Trophoblast cell (in vitro differentiated cells and primary cell): ENCODE data around the gene MORN4.

ENCODE experiments used
- DNase-seq, 2 donors: peaks; one replicate each; pipeline ENCODE4 v3.0.0-alpha.2; 2016
- H2AFZ ChIP-seq: 2 replicates; pipeline ENCODE4 v1.6.1; 2013; ENCODE audit warnings: low read length, moderate library complexity, mild to moderate bottlenecking; ENCODE audit not compliant: insufficient read depth, poor library complexity
- H2AK5ac ChIP-seq: 2 replicates; pipeline ENCODE4 v1.6.1; 2013; ENCODE audit warnings: mild to moderate bottlenecking, low read length
- H2BK120ac ChIP-seq: 2 replicates; pipeline ENCODE4 v1.6.1; 2013; ENCODE audit warnings: low read length, mild to moderate bottlenecking, moderate library complexity; ENCODE audit not compliant: insufficient read depth, poor library complexity
- H2BK12ac ChIP-seq: 2 replicates; pipeline ENCODE4 v1.6.1; 2013; ENCODE audit warnings: mild to moderate bottlenecking, low read length, moderate library complexity
- H2BK5ac ChIP-seq: 2 replicates; pipeline ENCODE4 v1.6.1; 2013; ENCODE audit warnings: low read length, low read depth, moderate library complexity, mild to moderate bottlenecking; ENCODE audit not compliant: poor library complexity
- H3K14ac ChIP-seq: 2 replicates; pipeline ENCODE4 v1.6.1; 2013; ENCODE audit warnings: mild to moderate bottlenecking, low read length
- H3K18ac ChIP-seq: 2 replicates; pipeline ENCODE4 v1.6.1; 2013; ENCODE audit warnings: mild to moderate bottlenecking, low read length
- H3K23ac ChIP-seq: 2 replicates; pipeline ENCODE4 v1.6.1; 2013; ENCODE audit warnings: low read length
- H3K27ac ChIP-seq: 2 replicates; pipeline ENCODE4 v1.5.1; 2013; ENCODE audit warnings: low read depth, mild to moderate bottlenecking, inconsistent platforms, low read length, moderate library complexity
- H3K27me3 ChIP-seq: 2 replicates; pipeline ENCODE4 v1.6.1; 2013; ENCODE audit warnings: inconsistent platforms, mild to moderate bottlenecking, low read length, moderate library complexity; ENCODE audit not compliant: insufficient read depth
- H3K36me3 ChIP-seq, 2 experiments: 1 replicate in 1 of 2; 2 replicates in 1 of 2; pipeline ENCODE4 v1.6.1; 2013; ENCODE audit warnings: low read length in 2 of 2, mild to moderate bottlenecking in 2 of 2, moderate library complexity in 1 of 2; ENCODE audit not compliant: insufficient read depth in 2 of 2, control insufficient read depth in 1 of 2
- H3K4ac ChIP-seq: 2 replicates; pipeline ENCODE4 v1.6.1; 2013; ENCODE audit warnings: low read depth, mild to moderate bottlenecking, low read length, moderate library complexity
- H3K4me1 ChIP-seq, 2 experiments: 1 replicate in 1 of 2; 2 replicates in 1 of 2; pipeline ENCODE4 v1.6.1; 2013; ENCODE audit warnings: low read length in 2 of 2, mild to moderate bottlenecking in 2 of 2, moderate library complexity in 1 of 2; ENCODE audit not compliant: insufficient read depth in 2 of 2, control insufficient read depth in 1 of 2
- H3K4me2 ChIP-seq: 2 replicates; pipeline ENCODE4 v1.6.1; 2013; ENCODE audit warnings: inconsistent platforms, mild to moderate bottlenecking, low read length, moderate library complexity
- H3K4me3 ChIP-seq: 2 replicates; pipeline ENCODE4 v1.5.1; 2013; ENCODE audit warnings: mild to moderate bottlenecking, low read depth, low read length, inconsistent platforms
- H3K79me1 ChIP-seq: one replicate; pipeline ENCODE4 v1.6.1; 2013; ENCODE audit warnings: low read length
- H3K79me2 ChIP-seq: 2 replicates; pipeline ENCODE4 v1.6.1; 2013; ENCODE audit warnings: low read length, mild to moderate bottlenecking; ENCODE audit not compliant: control insufficient read depth, insufficient read depth, poor library complexity
- H3K9ac ChIP-seq: 2 replicates; pipeline ENCODE4 v1.6.1; 2013; ENCODE audit warnings: mild to moderate bottlenecking, low read length
- H3K9me3 ChIP-seq: 2 replicates; pipeline ENCODE4 v1.6.1; 2013; ENCODE audit warnings: low read depth, mild to moderate bottlenecking, control low read depth, inconsistent platforms, low read length; ENCODE audit not compliant: insufficient read depth
- H4K12ac ChIP-seq: 2 replicates; pipeline ENCODE4 v1.6.1; 2013; ENCODE audit warnings: low read depth, mild to moderate bottlenecking, low read length, moderate library complexity
- H4K8ac ChIP-seq: 2 replicates; pipeline ENCODE4 v1.6.1; 2013; ENCODE audit warnings: low read depth, mild to moderate bottlenecking, low read length, moderate library complexity
- H4K91ac ChIP-seq: one replicate; pipeline ENCODE4 v1.6.1; 2013; ENCODE audit warnings: low read depth, mild to moderate bottlenecking, low read length, moderate library complexity
- WGBS: extraction: QIAGEN DNeasy Blood & Tissue Kit; methylation state at CpG from one replicate; pipeline ENCODE4 v1.1.7; 2013; ENCODE audit warnings: missing lambda C conversion rate; ENCODE audit not compliant: insufficient read length, insufficient coverage; ENCODE audit errors: extremely low coverage; 5-methylcytosine and 5-hydroxymethylcytosine counted together

MORN4 gene

DNA sequence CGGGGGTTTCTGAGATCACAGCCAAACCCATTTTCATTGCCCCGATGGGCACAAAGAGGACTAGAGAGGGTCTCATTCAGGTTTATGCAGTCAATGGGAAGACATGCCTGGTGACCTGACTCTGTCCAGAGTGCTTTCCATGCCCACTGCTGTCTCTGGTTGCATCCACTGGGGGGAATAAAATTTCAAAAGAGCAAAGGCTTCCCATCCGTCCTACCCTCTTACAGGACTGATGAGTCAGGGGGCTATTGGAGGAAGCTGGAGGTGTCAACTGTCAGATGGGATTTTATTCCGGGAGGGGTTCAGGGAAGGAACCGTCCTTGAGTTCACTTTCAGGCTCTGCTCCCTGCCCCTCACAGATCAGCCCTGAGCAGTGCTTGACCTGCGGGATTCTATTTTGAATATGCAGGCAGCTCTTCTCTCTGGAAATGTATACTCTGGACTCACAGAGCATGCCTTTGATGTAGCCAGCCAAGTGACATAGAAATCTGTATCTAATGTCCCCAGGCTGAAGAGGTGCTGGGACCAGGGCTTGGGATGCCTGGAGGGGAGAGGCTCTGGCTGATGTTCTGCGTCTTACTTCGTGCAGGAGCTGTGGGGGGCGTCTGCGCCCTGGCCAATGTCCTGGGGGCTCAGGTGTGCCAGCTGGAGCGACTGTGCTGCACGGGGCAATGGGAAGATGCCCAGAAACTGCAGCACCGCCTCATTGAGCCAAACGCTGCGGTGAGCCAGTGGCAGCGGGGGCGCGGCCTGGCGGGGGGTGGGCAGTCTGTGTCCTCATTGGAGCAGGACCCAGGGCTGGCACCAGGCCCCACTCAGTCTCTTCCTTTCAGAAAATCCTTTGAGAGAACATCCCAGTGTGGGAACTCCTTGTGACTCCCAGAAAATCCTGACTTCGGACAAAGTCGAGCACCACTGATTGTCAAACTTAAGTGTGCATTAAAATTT lies 31.8 kb downstream of the MORN4 start:
- H3K4me2 ChIP-seq: no peak overlapping the region
- no peak for DNase-seq
- no peak overlapping the region for H3K18ac ChIP-seq
- no peak overlapping the region for H4K91ac ChIP-seq
- no peaks in the 10 kb centered on the region for H3K79me2 ChIP-seq
- no peak overlapping the region for H2BK5ac ChIP-seq
- H3K79me1 ChIP-seq: no peaks in the 10 kb centered on the region
- H3K27me3 ChIP-seq: no peaks in the 10 kb centered on the region
- H3K9me3 ChIP-seq: no peaks in the 10 kb centered on the region
- peak overlapping the region; percentile 22 for H4K12ac ChIP-seq
- H2AK5ac ChIP-seq: no peak overlapping the region
- H3K4me1 ChIP-seq: no peaks in the 10 kb centered on the region
- H2BK120ac ChIP-seq: no peak overlapping the region
- H3K36me3 ChIP-seq: no peaks in the 10 kb centered on the region
- WGBS: no CpG with 5 or more reads among the region's 21 CpGs
- no peak overlapping the region for H3K4me3 ChIP-seq
- no peak overlapping the region for H2BK12ac ChIP-seq
- H2AFZ ChIP-seq: no peak overlapping the region
- no peak overlapping the region for H4K8ac ChIP-seq
- no peak overlapping the region for H3K14ac ChIP-seq
- no peak overlapping the region for H3K9ac ChIP-seq
- no peak overlapping the region for H3K23ac ChIP-seq
- H3K4ac ChIP-seq: no peak overlapping the region
- H3K27ac ChIP-seq: no peak overlapping the region

DNA sequence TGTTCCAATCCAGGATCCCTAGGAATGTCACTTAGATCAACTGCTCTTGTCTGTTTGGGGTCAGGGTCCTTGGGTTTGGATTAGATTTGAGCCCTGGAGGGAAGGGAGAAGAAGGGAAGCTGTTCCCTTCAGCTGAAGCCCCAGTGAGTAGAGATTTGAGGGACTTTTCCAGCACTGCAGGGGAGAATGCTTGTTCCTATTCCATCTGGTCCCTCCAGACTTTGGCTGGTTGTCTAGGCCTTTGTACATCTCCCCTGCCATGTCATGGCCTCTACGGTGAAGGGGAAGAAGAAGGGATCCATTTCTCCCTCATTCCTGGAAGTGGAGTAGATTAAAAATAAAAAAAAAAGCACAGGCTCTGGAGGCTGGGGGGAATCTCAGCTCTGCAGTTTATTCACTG lies 32.7 kb downstream of the MORN4 start:
- Histone ChIP-seq H3K4me2 (no peak overlapping the region), H3K4ac (no peak overlapping the region), H3K27me3 (no peaks in the 10 kb centered on the region), H3K4me1 (peaks cover 4 to 6% of the 10 kb centered on the region in 2 experiments), H2AFZ (no peak overlapping the region), H3K4me3 (no peak overlapping the region), H4K8ac (no peak overlapping the region), H3K9me3 (no peaks in the 10 kb centered on the region), H3K79me2 (no peaks in the 10 kb centered on the region), H3K9ac (no peak overlapping the region), H3K18ac (no peak overlapping the region), H3K27ac (no peak overlapping the region), H3K36me3 (no peaks in the 10 kb centered on the region), H3K14ac (no peak overlapping the region), H3K79me1 (no peaks in the 10 kb centered on the region), H4K91ac (no peak overlapping the region), H2BK5ac (no peak overlapping the region), H3K23ac (no peak overlapping the region), H2AK5ac (no peak overlapping the region), H2BK12ac (no peak overlapping the region), H2BK120ac (no peak overlapping the region), H4K12ac (no peak overlapping the region)
- no CpG with 5 or more reads among the region's 1 CpG for WGBS
- no peak for DNase-seq

DNA sequence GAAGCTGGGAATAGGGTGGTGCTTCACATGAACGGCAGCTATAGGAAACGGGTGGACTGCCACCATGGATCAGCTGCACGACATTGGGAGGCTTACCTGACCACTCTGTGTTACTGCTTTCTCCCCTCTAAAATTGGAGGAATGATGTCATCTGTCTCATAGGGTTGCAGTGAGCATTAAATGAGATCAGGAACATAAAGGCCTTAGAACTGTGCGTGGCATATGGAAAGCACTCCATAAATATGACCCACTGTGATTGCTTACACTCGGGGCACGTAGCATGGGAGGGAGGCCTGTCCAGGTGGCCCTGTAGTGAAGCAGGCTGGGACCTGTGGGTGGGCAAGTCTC lies 34.1 kb downstream of the MORN4 start:
- no CpG with 5 or more reads among the region's 6 CpGs for WGBS
- no peak overlapping the region for H2BK120ac ChIP-seq
- H3K23ac ChIP-seq: no peak overlapping the region
- H3K9ac ChIP-seq: no peak overlapping the region
- no peak overlapping the region for H4K12ac ChIP-seq
- no peaks in the 10 kb centered on the region for H3K27me3 ChIP-seq
- H2AK5ac ChIP-seq: no peak overlapping the region
- no peak for DNase-seq
- H3K4me1 ChIP-seq: peaks cover 4 to 6% of the 10 kb centered on the region in 2 experiments
- no peak overlapping the region for H3K18ac ChIP-seq
- no peak overlapping the region for H4K8ac ChIP-seq
- no peaks in the 10 kb centered on the region for H3K36me3 ChIP-seq
- H3K4ac ChIP-seq: no peak overlapping the region
- H4K91ac ChIP-seq: no peak overlapping the region
- no peak overlapping the region for H3K4me2 ChIP-seq
- H2AFZ ChIP-seq: no peak overlapping the region
- H3K79me2 ChIP-seq: no peaks in the 10 kb centered on the region
- no peak overlapping the region for H3K14ac ChIP-seq
- no peak overlapping the region for H2BK5ac ChIP-seq
- H2BK12ac ChIP-seq: no peak overlapping the region
- H3K79me1 ChIP-seq: no peaks in the 10 kb centered on the region
- no peak overlapping the region for H3K4me3 ChIP-seq
- no peaks in the 10 kb centered on the region for H3K9me3 ChIP-seq
- H3K27ac ChIP-seq: no peak overlapping the region

DNA sequence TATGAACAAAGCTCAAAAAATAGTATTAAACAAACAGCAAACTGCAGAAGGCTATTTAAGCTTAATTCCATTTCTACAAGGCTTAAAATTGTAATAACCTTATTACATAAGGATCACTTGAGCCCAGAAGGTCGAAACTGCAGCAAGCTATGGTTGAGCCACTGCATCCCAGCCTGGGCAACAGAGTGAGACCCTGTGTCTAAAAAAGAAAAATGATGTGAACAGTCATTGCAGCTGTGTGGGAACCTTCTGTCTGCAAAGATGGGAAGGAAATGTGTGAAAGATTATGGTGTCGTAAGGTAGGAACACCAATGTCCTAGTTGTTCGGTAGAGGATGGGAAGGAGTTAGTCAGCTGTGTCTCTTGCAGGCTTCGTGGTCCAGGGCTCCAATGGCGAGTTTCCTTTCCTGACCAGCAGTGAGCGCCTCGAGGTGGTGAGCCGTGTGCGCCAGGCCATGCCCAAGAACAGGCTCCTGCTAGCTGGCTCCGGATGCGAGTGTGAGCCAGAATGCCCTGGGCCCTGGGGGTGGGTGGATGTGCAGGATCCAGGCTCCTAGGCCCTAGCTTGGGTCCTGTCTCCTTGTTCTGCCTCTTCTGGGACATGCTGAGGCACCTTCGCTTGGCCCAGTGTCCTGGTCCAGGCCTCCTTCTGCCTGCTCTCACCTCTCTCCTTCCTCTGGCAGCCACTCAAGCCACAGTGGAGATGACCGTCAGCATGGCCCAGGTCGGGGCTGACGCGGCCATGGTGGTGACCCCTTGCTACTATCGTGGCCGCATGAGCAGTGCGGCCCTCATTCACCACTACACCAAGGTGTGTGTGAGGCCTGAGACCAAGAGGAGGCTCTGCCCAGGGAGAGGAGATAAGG lies 34.7 kb downstream of the MORN4 start:
- WGBS: no CpG with 5 or more reads among the region's 19 CpGs
- Histone ChIP-seq H3K9ac (no peak overlapping the region), H3K14ac (no peak overlapping the region), H2BK120ac (no peak overlapping the region), H2BK12ac (no peak overlapping the region), H2AK5ac (no peak overlapping the region), H3K18ac (no peak overlapping the region), H3K4me1 (peaks cover 4 to 6% of the 10 kb centered on the region in 2 experiments), H3K9me3 (no peaks in the 10 kb centered on the region), H3K27me3 (no peaks in the 10 kb centered on the region), H3K27ac (no peak overlapping the region), H2BK5ac (no peak overlapping the region), H2AFZ (no peak overlapping the region), H3K79me1 (no peaks in the 10 kb centered on the region), H3K79me2 (no peaks in the 10 kb centered on the region), H3K36me3 (no peaks in the 10 kb centered on the region), H3K4ac (no peak overlapping the region), H3K4me3 (no peak overlapping the region), H3K23ac (no peak overlapping the region), H4K12ac (no peak overlapping the region), H3K4me2 (no peak overlapping the region), H4K91ac (no peak overlapping the region), H4K8ac (no peak overlapping the region)
- no peak for DNase-seq
